MM.1S (cell line): ENCODE measurements around the gene TMEM250.

ENCODE experiments used
- CTCF ChIP-seq: fragments of 300-600 bp; sonication (generic); IDR thresholded peaks from 2 replicates; pipeline ENCODE4 v1.5.1; 2016; ENCODE audit warnings: antibody characterized with exemption, low read length, mixed read lengths
- EZH2 ChIP-seq: fragments of 300-600 bp; sonication (generic); optimal IDR thresholded peaks from 2 replicates; pipeline ENCODE3; 2017; ENCODE audit warnings: low read depth, mild to moderate bottlenecking, antibody characterized with exemption, low read length, mixed read lengths
- EZH2phosphoT487 ChIP-seq: fragments of 300-600 bp; sonication (generic); IDR thresholded peaks from 2 replicates; pipeline ENCODE4 v1.6.1; 2018; ENCODE audit warnings: antibody characterized with exemption, low read length

GRCh38 chr9:136098210-136098609 lies 20.5 kb downstream of the TMEM250 start:
- TF ChIP-seq CTCF, result no peak
- no peak for TF ChIP-seq EZH2phosphoT487
- no peak for TF ChIP-seq EZH2
